ENCODE data around the gene RCAN2.
A peak's percentile ranks its signal among the peaks of the same experiment; 100 is the strongest.

RCAN2 gene

GRCh38 chr6:46490425-46491200 lies 636 bp downstream of the RCAN2 start:
- peaks cover 5% of the 10 kb centered on the region for H3K27me3 ChIP-seq (ENCODE audit: low read depth, low read length)
- H3K4me3 ChIP-seq (ENCODE audit: low read depth in 1 of 2, low read length in 2 of 2): peak overlapping the region; percentile 64 to 90
- no peaks in the 10 kb centered on the region for H3K36me3 ChIP-seq (ENCODE audit: control insufficient read depth in 1 of 2, insufficient read depth in 2 of 2, low read length in 2 of 2)
- H3K9me3 ChIP-seq (ENCODE audit: control insufficient read depth in 1 of 2, low read length in 2 of 2): no peaks in the 10 kb centered on the region
- no peak overlapping the region for H3K27ac ChIP-seq (ENCODE audit: low read length)
- peaks cover 0 to 14% of the 10 kb centered on the region in 2 donors for H3K4me1 ChIP-seq (ENCODE audit: control insufficient read depth in 1 of 2, insufficient read depth in 2 of 2, low read length in 2 of 2)

- H3K27ac ChIP-seq (ENCODE audit: low read length): no peak overlapping the region
- H3K4me1 ChIP-seq (ENCODE audit: control insufficient read depth in 1 of 2, insufficient read depth in 2 of 2, low read length in 2 of 2): peaks cover 0 to 8% of the 10 kb centered on the region in 2 donors
- no peak overlapping the region for H3K4me3 ChIP-seq (ENCODE audit: low read depth in 1 of 2, low read length in 2 of 2)
- H3K27me3 ChIP-seq (ENCODE audit: low read depth, low read length): no peaks in the 10 kb centered on the region
- no peaks in the 10 kb centered on the region for H3K36me3 ChIP-seq (ENCODE audit: control insufficient read depth in 1 of 2, insufficient read depth in 2 of 2, low read length in 2 of 2)
- H3K9me3 ChIP-seq (ENCODE audit: control insufficient read depth in 1 of 2, low read length in 2 of 2): no peaks in the 10 kb centered on the region
Measured at GRCh38 chr6:46486181-46486580, 5.1 kb downstream of the RCAN2 start.

- no peak overlapping the region for H3K27ac ChIP-seq (ENCODE audit: low read length)
- no peaks in the 10 kb centered on the region for H3K4me1 ChIP-seq (ENCODE audit: control insufficient read depth in 1 of 2, insufficient read depth in 2 of 2, low read length in 2 of 2)
- no peaks in the 10 kb centered on the region for H3K36me3 ChIP-seq (ENCODE audit: control insufficient read depth in 1 of 2, insufficient read depth in 2 of 2, low read length in 2 of 2)
- no peaks in the 10 kb centered on the region for H3K9me3 ChIP-seq (ENCODE audit: control insufficient read depth in 1 of 2, low read length in 2 of 2)
- H3K27me3 ChIP-seq (ENCODE audit: low read depth, low read length): no peaks in the 10 kb centered on the region
- no peak overlapping the region for H3K4me3 ChIP-seq (ENCODE audit: low read depth in 1 of 2, low read length in 2 of 2)
Measured at GRCh38 chr6:46484081-46484820, 7.0 kb downstream of the RCAN2 start.

GRCh38 chr6:46476301-46476700 lies 14.9 kb downstream of the RCAN2 start:
- H3K4me1 ChIP-seq (ENCODE audit: control insufficient read depth in 1 of 2, insufficient read depth in 2 of 2, low read length in 2 of 2): no peaks in the 10 kb centered on the region
- H3K36me3 ChIP-seq (ENCODE audit: control insufficient read depth in 1 of 2, insufficient read depth in 2 of 2, low read length in 2 of 2): no peaks in the 10 kb centered on the region
- H3K4me3 ChIP-seq (ENCODE audit: low read depth in 1 of 2, low read length in 2 of 2): no peak overlapping the region
- H3K27ac ChIP-seq (ENCODE audit: low read length): no peak overlapping the region
- H3K27me3 ChIP-seq (ENCODE audit: low read depth, low read length): no peaks in the 10 kb centered on the region
- H3K9me3 ChIP-seq (ENCODE audit: control insufficient read depth in 1 of 2, low read length in 2 of 2): no peaks in the 10 kb centered on the region

- H3K4me3 ChIP-seq (ENCODE audit: low read depth in 1 of 2, low read length in 2 of 2): no peak overlapping the region
- no peak overlapping the region for H3K27ac ChIP-seq (ENCODE audit: low read length)
- H3K27me3 ChIP-seq (ENCODE audit: low read depth, low read length): no peaks in the 10 kb centered on the region
- H3K9me3 ChIP-seq (ENCODE audit: control insufficient read depth in 1 of 2, low read length in 2 of 2): no peaks in the 10 kb centered on the region
- no peaks in the 10 kb centered on the region for H3K36me3 ChIP-seq (ENCODE audit: control insufficient read depth in 1 of 2, insufficient read depth in 2 of 2, low read length in 2 of 2)
- no peaks in the 10 kb centered on the region for H3K4me1 ChIP-seq (ENCODE audit: control insufficient read depth in 1 of 2, insufficient read depth in 2 of 2, low read length in 2 of 2)
Measured at GRCh38 chr6:46473881-46474280, 17.4 kb downstream of the RCAN2 start.

- H3K27ac ChIP-seq (ENCODE audit: low read length): no peak overlapping the region
- H3K4me1 ChIP-seq (ENCODE audit: control insufficient read depth in 1 of 2, insufficient read depth in 2 of 2, low read length in 2 of 2): no peaks in the 10 kb centered on the region
- no peak overlapping the region for H3K4me3 ChIP-seq (ENCODE audit: low read depth in 1 of 2, low read length in 2 of 2)
- H3K27me3 ChIP-seq (ENCODE audit: low read depth, low read length): no peaks in the 10 kb centered on the region
- H3K9me3 ChIP-seq (ENCODE audit: control insufficient read depth in 1 of 2, low read length in 2 of 2): no peaks in the 10 kb centered on the region
- no peaks in the 10 kb centered on the region for H3K36me3 ChIP-seq (ENCODE audit: control insufficient read depth in 1 of 2, insufficient read depth in 2 of 2, low read length in 2 of 2)
Measured at GRCh38 chr6:46472243-46472642, 19.0 kb downstream of the RCAN2 start.

- no peaks in the 10 kb centered on the region for H3K36me3 ChIP-seq (ENCODE audit: control insufficient read depth in 1 of 2, insufficient read depth in 2 of 2, low read length in 2 of 2)
- H3K9me3 ChIP-seq (ENCODE audit: control insufficient read depth in 1 of 2, low read length in 2 of 2): no peaks in the 10 kb centered on the region
- no peaks in the 10 kb centered on the region for H3K27me3 ChIP-seq (ENCODE audit: low read depth, low read length)
- H3K27ac ChIP-seq (ENCODE audit: low read length): no peak overlapping the region
- no peak overlapping the region for H3K4me3 ChIP-seq (ENCODE audit: low read depth in 1 of 2, low read length in 2 of 2)
- H3K4me1 ChIP-seq (ENCODE audit: control insufficient read depth in 1 of 2, insufficient read depth in 2 of 2, low read length in 2 of 2): no peaks in the 10 kb centered on the region
Measured at GRCh38 chr6:46469021-46469420, 22.2 kb downstream of the RCAN2 start.

- no peak overlapping the region for H3K27ac ChIP-seq (ENCODE audit: low read length)
- no peaks in the 10 kb centered on the region for H3K9me3 ChIP-seq (ENCODE audit: control insufficient read depth in 1 of 2, low read length in 2 of 2)
- H3K4me1 ChIP-seq (ENCODE audit: control insufficient read depth in 1 of 2, insufficient read depth in 2 of 2, low read length in 2 of 2): no peaks in the 10 kb centered on the region
- H3K36me3 ChIP-seq (ENCODE audit: control insufficient read depth in 1 of 2, insufficient read depth in 2 of 2, low read length in 2 of 2): no peaks in the 10 kb centered on the region
- no peaks in the 10 kb centered on the region for H3K27me3 ChIP-seq (ENCODE audit: low read depth, low read length)
- H3K4me3 ChIP-seq (ENCODE audit: low read depth in 1 of 2, low read length in 2 of 2): no peak overlapping the region
Measured at GRCh38 chr6:46468403-46469010, 22.7 kb downstream of the RCAN2 start.

GRCh38 chr6:46466570-46466969 lies 24.7 kb downstream of the RCAN2 start:
- Histone ChIP-seq H3K27me3 (ENCODE audit: low read depth, low read length) (no peaks in the 10 kb centered on the region), H3K36me3 (ENCODE audit: control insufficient read depth in 1 of 2, insufficient read depth in 2 of 2, low read length in 2 of 2) (no peaks in the 10 kb centered on the region), H3K4me1 (ENCODE audit: control insufficient read depth in 1 of 2, insufficient read depth in 2 of 2, low read length in 2 of 2) (no peaks in the 10 kb centered on the region), H3K27ac (ENCODE audit: low read length) (no peak overlapping the region), H3K9me3 (ENCODE audit: control insufficient read depth in 1 of 2, low read length in 2 of 2) (no peaks in the 10 kb centered on the region), H3K4me3 (ENCODE audit: low read depth in 1 of 2, low read length in 2 of 2) (no peak overlapping the region)

GRCh38 chr6:46465294-46466165 lies 25.7 kb downstream of the RCAN2 start:
- no peak overlapping the region for H3K27ac ChIP-seq (ENCODE audit: low read length)

GRCh38 chr6:46456297-46456696 lies 35.0 kb downstream of the RCAN2 start:
- Histone ChIP-seq H3K27ac (ENCODE audit: low read length) (no peak overlapping the region), H3K27me3 (ENCODE audit: low read depth, low read length) (no peaks in the 10 kb centered on the region), H3K36me3 (ENCODE audit: control insufficient read depth in 1 of 2, insufficient read depth in 2 of 2, low read length in 2 of 2) (no peaks in the 10 kb centered on the region), H3K4me3 (ENCODE audit: low read depth in 1 of 2, low read length in 2 of 2) (no peak overlapping the region), H3K4me1 (ENCODE audit: control insufficient read depth in 1 of 2, insufficient read depth in 2 of 2, low read length in 2 of 2) (peaks cover 0 to 7% of the 10 kb centered on the region in 2 donors), H3K9me3 (ENCODE audit: control insufficient read depth in 1 of 2, low read length in 2 of 2) (no peaks in the 10 kb centered on the region)

More at GRCh38 chr6:46465294-46466165, 25.7 kb downstream of the RCAN2 start:
- Histone ChIP-seq H3K9me3 (ENCODE audit: control insufficient read depth in 1 of 2, low read length in 2 of 2) (no peaks in the 10 kb centered on the region), H3K36me3 (ENCODE audit: control insufficient read depth in 1 of 2, insufficient read depth in 2 of 2, low read length in 2 of 2) (no peaks in the 10 kb centered on the region), H3K27me3 (ENCODE audit: low read depth, low read length) (no peaks in the 10 kb centered on the region), H3K4me3 (ENCODE audit: low read depth in 1 of 2, low read length in 2 of 2) (no peak overlapping the region), H3K4me1 (ENCODE audit: control insufficient read depth in 1 of 2, insufficient read depth in 2 of 2, low read length in 2 of 2) (no peaks in the 10 kb centered on the region)

All from muscle layer of duodenum (tissue), 2 donors.